Esophagus squamous epithelium (tissue), 5 donors: ENCODE measurements around the gene ORC3. TPM values are rescaled to one million over a fixed set of nuclear protein-coding genes. Genes with fewer than 3 reads are reported as not detected.
"Not testable (repeated sequence)": the region's sequence is repeated elsewhere in the genome, so short reads cannot be mapped to it uniquely, and the experiment has no call there.

ENCODE experiments used
- DNase-seq: peaks from one replicate; lab custom pipeline; 2025; lab: John Stamatoyannopoulos, UW
- H3K27ac ChIP-seq, 4 donors: fragments of 200-600 bp; sonication (generic); one replicate each; pipeline ENCODE4 v1.5.1; 2016 to 2019; ENCODE audit warnings: mild to moderate bottlenecking in 1 of 4
- H3K27me3 ChIP-seq, 4 donors: fragments of 200-600 bp; sonication (generic); 1 replicate in 3 of 4; 2 replicates in 1 of 4; pipeline versions ENCODE4 v1.5.1 to v1.6.0; 2017 to 2021; ENCODE audit warnings: antibody characterized with exemption in 1 of 4
- H3K36me3 ChIP-seq, 3 donors: fragments of 200-600 bp; sonication (generic); one replicate each; pipeline ENCODE4 v1.5.1; 2016 to 2019
- H3K4me1 ChIP-seq, 3 donors: fragments of 200-600 bp; sonication (generic); one replicate each; pipeline ENCODE4 v1.5.1; 2017 to 2019
- H3K4me3 ChIP-seq, 4 donors: fragments of 200-600 bp; sonication (generic); 1 replicate in 3 of 4; 2 replicates in 1 of 4; pipeline ENCODE4 v1.5.1; 2016 to 2019; ENCODE audit warnings: mild to moderate bottlenecking in 2 of 4, moderate library complexity in 1 of 4
- H3K9me3 ChIP-seq, 3 donors: fragments of 200-600 bp; sonication (generic); one replicate each; pipeline ENCODE4 v1.5.1; 2016 to 2019
- CTCF ChIP-seq, 6 experiments: fragments of 450-650 bp in 4 of 6; fragments of 200-600 bp in 2 of 6; sonication (generic) in 2 of 6; IDR thresholded peaks; one replicate each; pipeline ENCODE4 v1.5.1; 2016 to 2019; ENCODE audit warnings: antibody characterized with exemption in 6 of 6, mild to moderate bottlenecking in 4 of 6, moderate library complexity in 4 of 6
- POLR2A ChIP-seq, 4 donors: fragments of 450-650 bp; IDR thresholded peaks; one replicate each; pipeline ENCODE4 v1.6.1; 2017; ENCODE audit warnings: antibody characterized with exemption in 4 of 4, mild to moderate bottlenecking in 4 of 4, moderate library complexity in 3 of 4
- WGBS, 2 donors: methylation state at CpG; one replicate each; pipeline ENCODE4 v1.1.5; 2018; 5-methylcytosine and 5-hydroxymethylcytosine counted together
- intact Hi-C: fragments of 100-400 bp; cut with DNase I; formaldehyde crosslinking; loops from one replicate; pipeline ENCODE4 v1.15.0; 2022
- total RNA-seq, 4 donors: library from RNA; depleted of rRNA; stranded (reverse); fragments of >200 nt; gene quantifications; one replicate each; pipeline ENCODE4 v1.1.0, GENCODE V29; 2016
- donor health status: DM: yes; HTN: yes; CAD: no.

The ORC3 gene
- total RNA-seq, 4 donors from 2014 or later: 8.6 to 15.4 (median 12.7) TPM

GRCh38 chr6:87590417-87590880, 514 bp downstream of the ORC3 start:
- Histone ChIP-seq H3K4me1 (peaks cover 6 to 54% (median 29%) of the 10 kb centered on the region in 3 donors), H3K9me3 (no peaks in the 10 kb centered on the region), H3K27ac (peak overlapping the region; percentile 84 to 93 (median 90)), H3K4me3 (peak overlapping the region; percentile 64 to 94 (median 78)), H3K27me3 (no peaks in the 10 kb centered on the region), H3K36me3 (peaks cover 0 to 22% (median 0%) of the 10 kb centered on the region in 3 donors)
- 2% methylated on average over 11 of the region's 11 CpGs for WGBS, 2 donors
- no peak for TF ChIP-seq POLR2A (IDR thresholded peaks at IDR 0.05)
- TF ChIP-seq CTCF (IDR thresholded peaks at IDR 0.05): no peak
- intact Hi-C loops: no loop called here
- no peak for DNase-seq

GRCh38 chr6:87590990-87591389, 1.1 kb downstream of the ORC3 start:
- WGBS, 2 donors: 58 to 65% methylated on average over 4 of the region's 4 CpGs
- Histone ChIP-seq H3K9me3 (no peaks in the 10 kb centered on the region), H3K4me3 (peak overlapping the region; percentile 64 to 94 (median 78)), H3K27me3 (no peaks in the 10 kb centered on the region), H3K27ac (no peak overlapping the region), H3K36me3 (peaks cover 0 to 27% (median 0%) of the 10 kb centered on the region in 3 donors), H3K4me1 (peaks cover 6 to 52% (median 29%) of the 10 kb centered on the region in 3 donors)
- intact Hi-C loops: no loop called here
- no peak for DNase-seq
- TF ChIP-seq POLR2A (IDR thresholded peaks at IDR 0.05): no peak
- TF ChIP-seq CTCF (IDR thresholded peaks at IDR 0.05): no peak

- WGBS, 2 donors: 79 to 90% methylated on average over 1 of the region's 1 CpG
- peaks cover 0 to 19% (median 0%) of the 10 kb centered on the region in 3 donors for H3K36me3 ChIP-seq
- intact Hi-C loops: no loop called here
- DNase-seq: no peak
- H3K4me3 ChIP-seq: no peak overlapping the region
- no peaks in the 10 kb centered on the region for H3K27me3 ChIP-seq
- TF ChIP-seq CTCF (IDR thresholded peaks at IDR 0.05): no peak
- no peak for TF ChIP-seq POLR2A (IDR thresholded peaks at IDR 0.05)
- no peaks in the 10 kb centered on the region for H3K9me3 ChIP-seq
- no peak overlapping the region for H3K27ac ChIP-seq
- no peaks in the 10 kb centered on the region for H3K4me1 ChIP-seq
Observed at GRCh38 chr6:87600576-87600975, 10.6 kb downstream of the ORC3 start.

GRCh38 chr6:87606199-87606598, 16.3 kb downstream of the ORC3 start:
- peaks cover 0 to 49% (median 0%) of the 10 kb centered on the region in 3 donors for H3K36me3 ChIP-seq
- H3K27me3 ChIP-seq: no peaks in the 10 kb centered on the region
- no peak for DNase-seq
- no peak for TF ChIP-seq CTCF (IDR thresholded peaks at IDR 0.05)
- TF ChIP-seq POLR2A (IDR thresholded peaks at IDR 0.05): no peak
- WGBS, 2 donors: 73 to 84% methylated on average over 2 of the region's 2 CpGs
- no peaks in the 10 kb centered on the region for H3K4me1 ChIP-seq
- H3K9me3 ChIP-seq: no peaks in the 10 kb centered on the region
- no peak overlapping the region for H3K4me3 ChIP-seq
- no peak overlapping the region for H3K27ac ChIP-seq
- intact Hi-C loops: no loop called here

GRCh38 chr6:87608802-87609201, 18.9 kb downstream of the ORC3 start:
- intact Hi-C loops: no loop called here
- no peak for DNase-seq
- peaks cover 0 to 72% (median 6%) of the 10 kb centered on the region in 3 donors for H3K36me3 ChIP-seq
- no peak overlapping the region for H3K27ac ChIP-seq
- 90 to 93% methylated on average over 3 of the region's 3 CpGs for WGBS, 2 donors
- no peaks in the 10 kb centered on the region for H3K27me3 ChIP-seq
- TF ChIP-seq POLR2A (IDR thresholded peaks at IDR 0.05) (no peak), CTCF (IDR thresholded peaks at IDR 0.05) (no peak)
- no peaks in the 10 kb centered on the region for H3K9me3 ChIP-seq
- no peaks in the 10 kb centered on the region for H3K4me1 ChIP-seq
- no peak overlapping the region for H3K4me3 ChIP-seq

GRCh38 chr6:87613018-87613417, 23.1 kb downstream of the ORC3 start:
- WGBS, 2 donors: 100% methylated on average over 2 of the region's 2 CpGs
- H3K4me1 ChIP-seq, H3K27me3 ChIP-seq, DNase-seq, H3K9me3 ChIP-seq, H3K27ac ChIP-seq, H3K4me3 ChIP-seq, intact Hi-C loops: not testable (repeated sequence)
- H3K36me3 ChIP-seq: peaks cover 0 to 57% (median 6%) of the 10 kb centered on the region in 3 donors
